HG02943 (cell line): ENCODE data around the gene RUSC2.
"Not testable (repeated sequence)": the region's sequence is repeated elsewhere in the genome, so short reads cannot be mapped to it uniquely, and the experiment has no call there.

ENCODE experiments used
- ATAC-seq: cut with Tn5 transposase; IDR thresholded peaks from one replicate; pipeline ENCODE4 v1.9.1; 2021; ENCODE audit warnings: mild to moderate bottlenecking, low read depth, moderate library complexity; ENCODE audit not compliant: unreplicated experiment

The RUSC2 gene

GRCh38 chr9:35490155-35490909, 421 bp downstream of the RUSC2 start:
- no peak for ATAC-seq

GRCh38 chr9:35490910-35491465, 1.1 kb downstream of the RUSC2 start:
- ATAC-seq, result no peak

- ATAC-seq, result not testable (repeated sequence)
Measured at GRCh38 chr9:35493119-35493518, 3.2 kb downstream of the RUSC2 start.

- no peak for ATAC-seq
Measured at GRCh38 chr9:35495984-35496383, 6.1 kb downstream of the RUSC2 start.

GRCh38 chr9:35498245-35498644, 8.3 kb downstream of the RUSC2 start:
- ATAC-seq, result not testable (repeated sequence)

- ATAC-seq, result no peak
Measured at GRCh38 chr9:35499029-35499700, 9.3 kb downstream of the RUSC2 start.

GRCh38 chr9:35499701-35500030, 9.8 kb downstream of the RUSC2 start:
- ATAC-seq, result no peak

GRCh38 chr9:35500130-35500748, 10.3 kb downstream of the RUSC2 start:
- ATAC-seq, result no peak

GRCh38 chr9:35501946-35502345, 12.0 kb downstream of the RUSC2 start:
- no peak for ATAC-seq

- ATAC-seq, result no peak
Measured at GRCh38 chr9:35506359-35506758, 16.4 kb downstream of the RUSC2 start.

GRCh38 chr9:35508069-35508468, 18.2 kb downstream of the RUSC2 start:
- ATAC-seq, result no peak

GRCh38 chr9:35510383-35510753, 20.5 kb downstream of the RUSC2 start:
- no peak for ATAC-seq

GRCh38 chr9:35510754-35511428, 21.0 kb downstream of the RUSC2 start:
- ATAC-seq, result no peak

GRCh38 chr9:35511453-35511852, 21.5 kb downstream of the RUSC2 start:
- no peak for ATAC-seq

GRCh38 chr9:35515766-35516165, 25.9 kb downstream of the RUSC2 start:
- ATAC-seq, result no peak

GRCh38 chr9:35516479-35516878, 26.6 kb downstream of the RUSC2 start:
- no peak for ATAC-seq

- no peak for ATAC-seq
Measured at GRCh38 chr9:35517131-35517530, 27.2 kb downstream of the RUSC2 start.

GRCh38 chr9:35517552-35518224, 27.8 kb downstream of the RUSC2 start:
- no peak for ATAC-seq

GRCh38 chr9:35518225-35518821, 28.4 kb downstream of the RUSC2 start:
- no peak for ATAC-seq
